ENCODE results near the gene MTHFD1L.

- TF ChIP-seq, protein P1, sequence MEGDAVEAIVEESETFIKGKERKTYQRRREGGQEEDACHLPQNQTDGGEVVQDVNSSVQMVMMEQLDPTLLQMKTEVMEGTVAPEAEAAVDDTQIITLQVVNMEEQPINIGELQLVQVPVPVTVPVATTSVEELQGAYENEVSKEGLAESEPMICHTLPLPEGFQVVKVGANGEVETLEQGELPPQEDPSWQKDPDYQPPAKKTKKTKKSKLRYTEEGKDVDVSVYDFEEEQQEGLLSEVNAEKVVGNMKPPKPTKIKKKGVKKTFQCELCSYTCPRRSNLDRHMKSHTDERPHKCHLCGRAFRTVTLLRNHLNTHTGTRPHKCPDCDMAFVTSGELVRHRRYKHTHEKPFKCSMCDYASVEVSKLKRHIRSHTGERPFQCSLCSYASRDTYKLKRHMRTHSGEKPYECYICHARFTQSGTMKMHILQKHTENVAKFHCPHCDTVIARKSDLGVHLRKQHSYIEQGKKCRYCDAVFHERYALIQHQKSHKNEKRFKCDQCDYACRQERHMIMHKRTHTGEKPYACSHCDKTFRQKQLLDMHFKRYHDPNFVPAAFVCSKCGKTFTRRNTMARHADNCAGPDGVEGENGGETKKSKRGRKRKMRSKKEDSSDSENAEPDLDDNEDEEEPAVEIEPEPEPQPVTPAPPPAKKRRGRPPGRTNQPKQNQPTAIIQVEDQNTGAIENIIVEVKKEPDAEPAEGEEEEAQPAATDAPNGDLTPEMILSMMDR (IDR thresholded peaks at IDR 0.05; ENCODE audit: borderline replicate concordance, extremely low read depth, low read length, poor library complexity, severe bottlenecking) = no peak
- TF ChIP-seq EZH2 (IDR thresholded peaks at IDR 0.05; ENCODE audit: borderline replicate concordance, low read depth, low read length, severe bottlenecking) = no peak
These were observed 67.5 kb downstream of the MTHFD1L start for GRCh38 chr6:150932996-150933395.

Data from DND-41 (cell line).